ENCODE results near the gene PPDPF.

The PPDPF gene

GRCh38 chr20:63551068-63551467 lies 30.5 kb downstream of the PPDPF start:
- no peaks in the 10 kb centered on the region for H3K36me3 ChIP-seq (ENCODE audit: control insufficient read depth in 1 of 2, insufficient read depth in 2 of 2, low read length in 2 of 2)
- no peaks in the 10 kb centered on the region for H3K9me3 ChIP-seq (ENCODE audit: control insufficient read depth in 1 of 2, low read length in 2 of 2)
- H3K27me3 ChIP-seq (ENCODE audit: control insufficient read depth in 1 of 2, insufficient read depth in 2 of 2, low read length in 2 of 2), result peaks cover 30 to 31% of the 10 kb centered on the region in 2 donors
- H3K4me1 ChIP-seq (ENCODE audit: control insufficient read depth in 1 of 2, insufficient read depth in 2 of 2, low read length in 2 of 2), result peaks cover 4 to 9% of the 10 kb centered on the region in 2 donors
- no peak overlapping the region for H3K9ac ChIP-seq (ENCODE audit: low read depth in 1 of 2, low read length in 2 of 2)
- H3K4me3 ChIP-seq (ENCODE audit: low read depth in 1 of 2, low read length in 2 of 2), result no peak overlapping the region
- H3K27ac ChIP-seq (ENCODE audit: low read depth, low read length), result no peak overlapping the region

DNA sequence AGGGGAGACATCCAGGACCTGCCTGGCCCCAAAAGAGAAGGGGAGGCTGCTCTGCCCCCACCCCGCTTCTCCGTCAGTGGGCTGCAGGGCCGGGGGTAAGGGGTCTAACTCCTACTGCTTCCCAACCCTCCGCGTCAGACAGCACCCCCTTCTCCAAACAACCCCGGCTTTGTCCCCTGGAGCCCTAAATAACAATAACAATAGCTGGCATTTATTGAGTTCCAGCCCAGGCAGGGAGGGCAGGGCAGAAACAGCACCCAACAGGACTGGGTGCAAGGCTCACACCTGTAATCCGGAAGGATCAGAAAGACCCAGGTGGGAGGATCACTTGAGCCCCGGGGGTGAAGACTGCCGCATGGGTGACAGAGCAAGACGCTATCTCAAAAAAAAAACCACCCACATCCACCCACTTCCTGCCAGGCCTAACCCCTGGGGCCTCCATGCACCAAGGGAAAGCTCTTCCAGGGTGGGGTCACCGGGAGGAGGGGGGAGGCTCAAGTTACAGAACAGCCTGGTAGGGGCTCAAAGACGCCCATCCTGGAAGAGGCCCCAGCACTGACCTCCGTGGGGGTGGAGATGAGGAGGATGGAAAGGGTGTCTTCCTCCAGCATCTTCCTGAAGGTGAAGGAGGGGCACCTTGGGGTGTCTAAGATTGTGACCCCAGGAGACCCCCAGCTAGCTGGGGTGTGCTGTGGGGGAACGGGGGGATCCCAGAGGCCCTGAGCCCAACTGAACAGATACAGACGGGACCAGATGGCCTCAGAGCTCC lies 32.1 kb downstream of the PPDPF start:
- Histone ChIP-seq H3K36me3 (ENCODE audit: control insufficient read depth in 1 of 2, insufficient read depth in 2 of 2, low read length in 2 of 2) (no peaks in the 10 kb centered on the region), H3K9ac (ENCODE audit: low read depth in 1 of 2, low read length in 2 of 2) (no peak overlapping the region), H3K27me3 (ENCODE audit: control insufficient read depth in 1 of 2, insufficient read depth in 2 of 2, low read length in 2 of 2) (peaks cover 17 to 22% of the 10 kb centered on the region in 2 donors), H3K4me3 (ENCODE audit: low read depth in 1 of 2, low read length in 2 of 2) (no peak overlapping the region), H3K27ac (ENCODE audit: low read depth, low read length) (no peak overlapping the region), H3K4me1 (ENCODE audit: control insufficient read depth in 1 of 2, insufficient read depth in 2 of 2, low read length in 2 of 2) (peaks cover 4 to 9% of the 10 kb centered on the region in 2 donors), H3K9me3 (ENCODE audit: control insufficient read depth in 1 of 2, low read length in 2 of 2) (no peaks in the 10 kb centered on the region)

DNA sequence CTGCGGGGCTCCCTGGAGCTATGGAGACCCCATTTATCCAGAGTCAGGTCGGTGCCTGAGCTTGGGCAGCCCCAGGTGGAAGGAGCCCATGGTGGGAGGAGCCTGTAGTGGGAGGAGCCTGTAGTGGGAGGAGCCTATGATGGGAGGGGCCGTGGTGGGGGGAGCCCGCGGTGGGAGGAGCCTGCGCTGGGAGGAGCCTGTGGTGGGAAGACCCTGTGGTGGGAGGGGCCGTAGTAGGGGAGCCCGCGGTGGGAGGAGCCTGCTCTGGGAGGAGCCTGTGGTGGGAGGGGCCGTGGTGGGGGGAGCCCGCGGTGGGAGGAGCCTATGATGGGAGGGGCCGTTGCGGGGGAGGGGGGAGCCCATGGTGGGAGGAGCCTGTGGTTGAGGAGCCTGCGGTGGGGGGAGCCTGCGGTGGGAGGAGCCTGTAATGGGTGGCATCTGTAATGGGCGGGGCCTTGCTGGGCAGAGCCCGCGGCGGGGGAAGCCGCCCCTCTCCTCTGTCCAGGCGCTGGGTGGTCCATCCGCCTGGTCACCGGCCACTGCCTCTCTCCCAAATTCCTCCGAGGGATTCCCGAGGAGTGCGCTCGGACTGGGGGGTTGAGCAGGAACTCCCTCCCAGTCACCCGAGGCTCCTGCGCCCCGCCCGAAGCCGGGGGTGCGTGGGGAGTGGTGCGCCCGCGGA lies 32.8 kb downstream of the PPDPF start:
- peak overlapping the region; percentile 50 to 59 for H3K4me3 ChIP-seq (ENCODE audit: low read depth in 1 of 2, low read length in 2 of 2)
- H3K9me3 ChIP-seq (ENCODE audit: control insufficient read depth in 1 of 2, low read length in 2 of 2), result no peaks in the 10 kb centered on the region
- H3K36me3 ChIP-seq (ENCODE audit: control insufficient read depth in 1 of 2, insufficient read depth in 2 of 2, low read length in 2 of 2), result no peaks in the 10 kb centered on the region
- H3K9ac ChIP-seq (ENCODE audit: low read depth in 1 of 2, low read length in 2 of 2), result peak overlapping the region in 1 of 2 donors; percentile 18
- no peak overlapping the region for H3K27ac ChIP-seq (ENCODE audit: low read depth, low read length)
- H3K27me3 ChIP-seq (ENCODE audit: control insufficient read depth in 1 of 2, insufficient read depth in 2 of 2, low read length in 2 of 2), result peaks cover 12 to 15% of the 10 kb centered on the region in 2 donors
- H3K4me1 ChIP-seq (ENCODE audit: control insufficient read depth in 1 of 2, insufficient read depth in 2 of 2, low read length in 2 of 2), result peaks cover 4 to 9% of the 10 kb centered on the region in 2 donors

DNA sequence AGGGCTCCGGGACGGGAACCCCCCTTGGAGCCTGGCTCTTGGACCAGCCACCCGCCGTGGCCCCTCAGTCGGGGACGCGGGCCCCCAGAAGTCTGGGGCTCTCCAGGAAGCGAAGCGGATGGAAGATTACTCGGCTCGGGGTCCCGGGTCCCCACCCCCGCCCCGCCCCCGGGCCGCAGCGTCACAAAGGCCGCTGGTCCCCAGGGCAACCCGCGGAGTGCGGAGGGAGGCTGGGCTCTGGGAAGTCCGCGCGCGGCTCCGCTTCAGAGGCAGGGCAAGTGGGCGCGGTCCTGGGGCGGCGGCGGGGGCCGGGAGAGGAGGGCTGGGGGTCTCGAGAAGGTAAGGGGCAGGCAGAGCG lies 33.3 kb downstream of the PPDPF start, which contains the start of gene FNDC11:
Gene FNDC11, plus strand, starts transcription at position 227 of the 358 bp plus-strand sequence. CDS start 1,505 bp downstream, outside the sequence.
- peaks cover 4 to 9% of the 10 kb centered on the region in 2 donors for H3K4me1 ChIP-seq (ENCODE audit: control insufficient read depth in 1 of 2, insufficient read depth in 2 of 2, low read length in 2 of 2)
- peak within 1 kb of the TSS in 1 of 2 donors; percentile 18 for H3K9ac ChIP-seq (ENCODE audit: low read depth in 1 of 2, low read length in 2 of 2)
- peaks cover 8 to 11% of the 10 kb centered on the region in 2 donors for H3K27me3 ChIP-seq (ENCODE audit: control insufficient read depth in 1 of 2, insufficient read depth in 2 of 2, low read length in 2 of 2)
- peak within 1 kb of the TSS; percentile 50 to 59 for H3K4me3 ChIP-seq (ENCODE audit: low read depth in 1 of 2, low read length in 2 of 2)
- no peak within 1 kb of the TSS for H3K27ac ChIP-seq (ENCODE audit: low read depth, low read length)
- no peaks in the 10 kb centered on the region for H3K36me3 ChIP-seq (ENCODE audit: control insufficient read depth in 1 of 2, insufficient read depth in 2 of 2, low read length in 2 of 2)
- H3K9me3 ChIP-seq (ENCODE audit: control insufficient read depth in 1 of 2, low read length in 2 of 2), result no peaks in the 10 kb centered on the region

- Histone ChIP-seq H3K27ac (ENCODE audit: low read depth, low read length) (no peak overlapping the region), H3K4me3 (ENCODE audit: low read depth in 1 of 2, low read length in 2 of 2) (no peak overlapping the region), H3K36me3 (ENCODE audit: control insufficient read depth in 1 of 2, insufficient read depth in 2 of 2, low read length in 2 of 2) (no peaks in the 10 kb centered on the region), H3K9ac (ENCODE audit: low read depth in 1 of 2, low read length in 2 of 2) (no peak overlapping the region), H3K27me3 (ENCODE audit: control insufficient read depth in 1 of 2, insufficient read depth in 2 of 2, low read length in 2 of 2) (peaks cover 5 to 8% of the 10 kb centered on the region in 2 donors), H3K9me3 (ENCODE audit: control insufficient read depth in 1 of 2, low read length in 2 of 2) (no peaks in the 10 kb centered on the region), H3K4me1 (ENCODE audit: control insufficient read depth in 1 of 2, insufficient read depth in 2 of 2, low read length in 2 of 2) (peaks cover 4 to 9% of the 10 kb centered on the region in 2 donors)
These were observed 34.1 kb downstream of the PPDPF start for GRCh38 chr20:63554361-63555278.

- Histone ChIP-seq H3K36me3 (ENCODE audit: control insufficient read depth in 1 of 2, insufficient read depth in 2 of 2, low read length in 2 of 2) (peaks cover 0 to 7% of the 10 kb centered on the region in 2 donors), H3K4me3 (ENCODE audit: low read depth in 1 of 2, low read length in 2 of 2) (no peak overlapping the region), H3K27ac (ENCODE audit: low read depth, low read length) (no peak overlapping the region)
These were observed 35.3 kb downstream of the PPDPF start for GRCh38 chr20:63555661-63556381.

GRCh38 chr20:63556873-63557478 lies 36.4 kb downstream of the PPDPF start:
- Histone ChIP-seq H3K4me1 (ENCODE audit: control insufficient read depth in 1 of 2, insufficient read depth in 2 of 2, low read length in 2 of 2) (peaks cover 4 to 9% of the 10 kb centered on the region in 2 donors), H3K27me3 (ENCODE audit: control insufficient read depth in 1 of 2, insufficient read depth in 2 of 2, low read length in 2 of 2) (peaks cover 0 to 6% of the 10 kb centered on the region in 2 donors), H3K36me3 (ENCODE audit: control insufficient read depth in 1 of 2, insufficient read depth in 2 of 2, low read length in 2 of 2) (peaks cover 0 to 12% of the 10 kb centered on the region in 2 donors), H3K9ac (ENCODE audit: low read depth in 1 of 2, low read length in 2 of 2) (no peak overlapping the region), H3K4me3 (ENCODE audit: low read depth in 1 of 2, low read length in 2 of 2) (no peak overlapping the region), H3K9me3 (ENCODE audit: control insufficient read depth in 1 of 2, low read length in 2 of 2) (no peaks in the 10 kb centered on the region), H3K27ac (ENCODE audit: low read depth, low read length) (no peak overlapping the region)

More at GRCh38 chr20:63555661-63556381, 35.3 kb downstream of the PPDPF start:
- H3K9me3 ChIP-seq (ENCODE audit: control insufficient read depth in 1 of 2, low read length in 2 of 2), result no peaks in the 10 kb centered on the region
- H3K27me3 ChIP-seq (ENCODE audit: control insufficient read depth in 1 of 2, insufficient read depth in 2 of 2, low read length in 2 of 2), result peaks cover 0 to 6% of the 10 kb centered on the region in 2 donors
- H3K4me1 ChIP-seq (ENCODE audit: control insufficient read depth in 1 of 2, insufficient read depth in 2 of 2, low read length in 2 of 2), result peaks cover 4 to 9% of the 10 kb centered on the region in 2 donors
- H3K9ac ChIP-seq (ENCODE audit: low read depth in 1 of 2, low read length in 2 of 2), result no peak overlapping the region

- H3K4me1 ChIP-seq (ENCODE audit: control insufficient read depth in 1 of 2, insufficient read depth in 2 of 2, low read length in 2 of 2), result peaks cover 4 to 7% of the 10 kb centered on the region in 2 donors
- no peak overlapping the region for H3K27ac ChIP-seq (ENCODE audit: low read depth, low read length)
- H3K36me3 ChIP-seq (ENCODE audit: control insufficient read depth in 1 of 2, insufficient read depth in 2 of 2, low read length in 2 of 2), result peaks cover 0 to 12% of the 10 kb centered on the region in 2 donors
- H3K4me3 ChIP-seq (ENCODE audit: low read depth in 1 of 2, low read length in 2 of 2), result no peak overlapping the region
- H3K9ac ChIP-seq (ENCODE audit: low read depth in 1 of 2, low read length in 2 of 2), result no peak overlapping the region
- no peaks in the 10 kb centered on the region for H3K9me3 ChIP-seq (ENCODE audit: control insufficient read depth in 1 of 2, low read length in 2 of 2)
- peaks cover 0 to 6% of the 10 kb centered on the region in 2 donors for H3K27me3 ChIP-seq (ENCODE audit: control insufficient read depth in 1 of 2, insufficient read depth in 2 of 2, low read length in 2 of 2)
These were observed 36.9 kb downstream of the PPDPF start for GRCh38 chr20:63557481-63557891.

Data from duodenal mucosa (tissue), 2 donors.